H1 (cell line): Measurements from ENCODE around the gene ITGA6. TPM values are rescaled to one million over a fixed set of nuclear protein-coding genes. Genes with fewer than 3 reads are reported as not detected.

Source experiments
- CTCF ChIA-PET: fragments of 300-600 bp; sonication (Branson Sonifier 250); formaldehyde crosslinking; loops from one replicate; lab custom pipeline; 2021; ENCODE audit not compliant: partially characterized antibody; lab: Charles Lee
- POLR2A ChIA-PET: fragments of 300-600 bp; sonication (Branson Sonifier 250); formaldehyde crosslinking; loops from one replicate; lab custom pipeline; 2021; ENCODE audit warnings: inconsistent platforms; ENCODE audit not compliant: partially characterized antibody; lab: Charles Lee
- DNase-seq, 2 experiments: peaks; one replicate each; pipeline versions ENCODE4 v3.0.0 to v3.0.0-alpha.2; 2010 to 2022; ENCODE audit warnings: low spot score in 2 of 2, low read depth in 1 of 2, mixed read lengths in 1 of 2
- FAIRE-seq: peaks from 2 replicates; lab custom pipeline; 2011; peaks lifted over from hg19 to GRCh38; lab: Jason Lieb, UNC
- H2AFZ ChIP-seq: 2 replicates; pipeline ENCODE4 v1.8.1; 2012; ENCODE audit warnings: low read length, inconsistent platforms
- H2AK5ac ChIP-seq: 2 replicates; pipeline ENCODE4 v1.6.1; 2013; ENCODE audit warnings: low read depth, low read length
- H2BK120ac ChIP-seq: replicated peaks from 2 replicates; pipeline ENCODE3; 2013; ENCODE audit warnings: low read depth, low read length, inconsistent platforms
- H2BK12ac ChIP-seq: 2 replicates; pipeline ENCODE4 v1.6.1; 2013; ENCODE audit warnings: low read depth, low read length
- H2BK15ac ChIP-seq: 2 replicates; pipeline ENCODE4 v1.6.1; 2013; ENCODE audit warnings: low read length
- H2BK20ac ChIP-seq: 2 replicates; pipeline ENCODE4 v1.6.1; 2013; ENCODE audit warnings: low read length
- H2BK5ac ChIP-seq: 2 replicates; pipeline ENCODE4 v1.6.1; 2013; ENCODE audit warnings: low read depth, low read length
- H3K14ac ChIP-seq: 2 replicates; pipeline ENCODE4 v1.6.1; 2013; ENCODE audit warnings: inconsistent platforms; ENCODE audit not compliant: insufficient read length
- H3K18ac ChIP-seq: 2 replicates; pipeline ENCODE4 v1.6.1; 2013; ENCODE audit warnings: low read length; ENCODE audit errors: extremely low read depth
- H3K23ac ChIP-seq: 2 replicates; pipeline ENCODE4 v1.6.1; 2013; ENCODE audit warnings: inconsistent platforms; ENCODE audit not compliant: insufficient read length
- H3K23me2 ChIP-seq: 2 replicates; pipeline ENCODE4 v1.6.1; 2013; ENCODE audit warnings: low read depth, low read length
- H3K27ac ChIP-seq: 2 replicates; pipeline ENCODE4 v1.6.1; 2011; ENCODE audit warnings: low read depth, low read length, inconsistent platforms
- H3K27me3 ChIP-seq, 4 experiments: replicated peaks in 1 of 4; 1 replicate in 1 of 4; 2 replicates in 3 of 4; pipeline versions ENCODE4 v1.6.1 to v1.8.1; 2011 to 2013; ENCODE audit warnings: low read length in 3 of 4, mild to moderate bottlenecking in 3 of 4, inconsistent platforms in 2 of 4, mixed read lengths in 2 of 4, moderate library complexity in 1 of 4; ENCODE audit not compliant: control insufficient read depth in 3 of 4, insufficient read depth in 3 of 4; ENCODE audit errors: extremely low read depth in 1 of 4
- H3K36me3 ChIP-seq, 4 experiments: 2 replicates each; pipeline versions ENCODE4 v1.6.1 to v1.8.1; 2011 to 2013; ENCODE audit warnings: mild to moderate bottlenecking in 4 of 4, low read length in 3 of 4, moderate library complexity in 2 of 4, control low read depth in 1 of 4, inconsistent platforms in 1 of 4; ENCODE audit not compliant: insufficient read depth in 4 of 4, control insufficient read depth in 2 of 4
- H3K4ac ChIP-seq: replicated peaks from 2 replicates; pipeline ENCODE3; 2013; ENCODE audit warnings: low read length, low read depth, mixed read lengths, inconsistent platforms; ENCODE audit not compliant: insufficient read length
- H3K4me1 ChIP-seq, 4 experiments: replicated peaks in 1 of 4; 1 replicate in 1 of 4; 2 replicates in 3 of 4; pipeline versions ENCODE4 v1.6.1 to v1.8.1; 2011 to 2013; ENCODE audit warnings: low read length in 3 of 4, inconsistent platforms in 2 of 4, mixed read lengths in 1 of 4; ENCODE audit not compliant: insufficient read depth in 4 of 4, control insufficient read depth in 3 of 4
- H3K4me2 ChIP-seq, 2 experiments: 2 replicates each; pipeline versions ENCODE4 v1.6.1 to v1.8.1; 2011 to 2013; ENCODE audit warnings: low read depth in 2 of 2, low read length in 2 of 2, control low read depth in 1 of 2, inconsistent platforms in 1 of 2, mild to moderate bottlenecking in 1 of 2; ENCODE audit not compliant: insufficient read depth in 1 of 2
- H3K4me3 ChIP-seq, 4 experiments: fragments of 200-600, 300-600 bp in 1 of 4; sonication (generic), shearing (Covaris generic), sonication (Bioruptor Twin) in 1 of 4; 2 replicates each; pipeline versions ENCODE4 v1.5.1 to v1.8.1; 2011 to 2016; ENCODE audit warnings: low read length in 4 of 4, low read depth in 3 of 4, control low read depth in 2 of 4, inconsistent platforms in 2 of 4, mild to moderate bottlenecking in 2 of 4, mixed read lengths in 1 of 4, moderate library complexity in 1 of 4; ENCODE audit not compliant: insufficient read depth in 2 of 4; ENCODE audit errors: extremely low read depth in 1 of 4
- H3K56ac ChIP-seq: replicated peaks from 2 replicates; pipeline ENCODE3; 2013; ENCODE audit warnings: low read depth, mild to moderate bottlenecking, mixed read lengths, low read length, inconsistent platforms; ENCODE audit not compliant: insufficient read length
- H3K79me1 ChIP-seq: 2 replicates; pipeline ENCODE4 v1.6.1; 2013; ENCODE audit warnings: low read depth, low read length, control low read depth
- H3K79me2 ChIP-seq, 2 experiments: 2 replicates each; pipeline versions ENCODE4 v1.6.1 to v1.8.1; 2012 to 2013; ENCODE audit warnings: low read length in 2 of 2, mild to moderate bottlenecking in 2 of 2, inconsistent platforms in 1 of 2; ENCODE audit not compliant: insufficient read depth in 2 of 2, control insufficient read depth in 1 of 2
- H3K9ac ChIP-seq, 4 experiments: replicated peaks in 1 of 4; 1 replicate in 1 of 4; 2 replicates in 3 of 4; pipeline versions ENCODE4 v1.6.1 to v1.8.1; 2011 to 2013; ENCODE audit warnings: low read depth in 3 of 4, low read length in 3 of 4, control low read depth in 2 of 4, mild to moderate bottlenecking in 2 of 4, moderate library complexity in 2 of 4, inconsistent platforms in 1 of 4; ENCODE audit errors: extremely low read depth in 1 of 4
- H3K9me3 ChIP-seq, 2 experiments: 2 replicates each; pipeline versions ENCODE4 v1.6.1 to v1.8.1; 2012 to 2013; ENCODE audit warnings: mild to moderate bottlenecking in 2 of 2, moderate library complexity in 2 of 2, control low read depth in 1 of 2, inconsistent platforms in 1 of 2, low read depth in 1 of 2, low read length in 1 of 2, mixed read lengths in 1 of 2; ENCODE audit not compliant: insufficient read depth in 2 of 2
- H4K20me1 ChIP-seq, 2 experiments: replicated peaks in 1 of 2; 2 replicates each; pipeline versions ENCODE3 to v1.8.1; 2011 to 2013; ENCODE audit warnings: inconsistent platforms in 2 of 2, low read length in 2 of 2, mild to moderate bottlenecking in 1 of 2; ENCODE audit not compliant: insufficient read depth in 2 of 2, control insufficient read depth in 1 of 2
- H4K5ac ChIP-seq: 2 replicates; pipeline ENCODE4 v1.6.1; 2013; ENCODE audit warnings: low read length, low read depth, mixed read lengths, inconsistent platforms; ENCODE audit not compliant: insufficient read length
- H4K8ac ChIP-seq: 2 replicates; pipeline ENCODE4 v1.8.0; 2013; ENCODE audit warnings: mild to moderate bottlenecking, moderate library complexity, low read length, inconsistent platforms; ENCODE audit not compliant: insufficient read depth; ENCODE audit errors: extremely low read depth
- H4K91ac ChIP-seq: replicated peaks from 2 replicates; pipeline ENCODE3; 2013; ENCODE audit warnings: low read length, mixed read lengths, inconsistent platforms; ENCODE audit not compliant: insufficient read length
- CBX8 ChIP-seq: fragments of 300-800, 300-1000 bp; sonication (generic); IDR thresholded peaks from 2 replicates; pipeline ENCODE4 v1.7.1; 2016; ENCODE audit warnings: low read depth, low read length, borderline replicate concordance
- CHD1 ChIP-seq: IDR thresholded peaks from 2 replicates; pipeline ENCODE4 v1.6.1; 2012; ENCODE audit warnings: low read depth, low read length, improper control_type of control experiment
- CREB1 ChIP-seq: IDR thresholded peaks from 2 replicates; pipeline ENCODE4 v1.6.1; 2012; ENCODE audit warnings: inconsistent platforms
- EGR1 ChIP-seq: IDR thresholded peaks from 2 replicates; pipeline ENCODE4 v1.6.1; 2011; ENCODE audit warnings: low read depth, low read length, borderline replicate concordance
- HDAC6 ChIP-seq: IDR thresholded peaks from one replicate; pipeline ENCODE4 v1.7.1; 2012; ENCODE audit warnings: low read depth, mild to moderate bottlenecking, inconsistent platforms, low read length, moderate library complexity
- KDM4A ChIP-seq: IDR thresholded peaks from one replicate; pipeline ENCODE4 v1.7.1; 2012; ENCODE audit warnings: low read depth, mild to moderate bottlenecking, moderate library complexity, low read length, inconsistent platforms; ENCODE audit not compliant: severe bottlenecking
- MAFK ChIP-seq: IDR thresholded peaks from 2 replicates; pipeline ENCODE4 v1.6.1; 2012; ENCODE audit warnings: low read depth, mild to moderate bottlenecking, improper control_type of control experiment, low read length
- NANOG ChIP-seq: IDR thresholded peaks from 2 replicates; pipeline ENCODE4 v1.6.1; 2011; ENCODE audit warnings: low read length, low read depth, mild to moderate bottlenecking, inconsistent platforms; ENCODE audit not compliant: insufficient read depth, poor library complexity, severe bottlenecking
- RAD21 ChIP-seq, 2 experiments: IDR thresholded peaks in 1 of 2; conservative IDR thresholded peaks in 1 of 2; 2 replicates each; pipeline ENCODE4 v1.6.1; 2011; ENCODE audit warnings: low read depth in 2 of 2, low read length in 2 of 2, improper control_type of control experiment in 1 of 2, inconsistent platforms in 1 of 2, mild to moderate bottlenecking in 1 of 2, moderate library complexity in 1 of 2
- SP2 ChIP-seq: IDR thresholded peaks from 2 replicates; pipeline ENCODE4 v1.6.1; 2012; ENCODE audit warnings: mild to moderate bottlenecking, low read length, inconsistent platforms
- SRF ChIP-seq: IDR thresholded peaks from 2 replicates; pipeline ENCODE4 v1.6.1; 2011; ENCODE audit warnings: mild to moderate bottlenecking, low read depth, low read length, moderate library complexity
- USF2 ChIP-seq: IDR thresholded peaks from 2 replicates; pipeline ENCODE4 v1.6.1; 2011; ENCODE audit warnings: low read length, improper control_type of control experiment
- YY1 ChIP-seq: IDR thresholded peaks from 2 replicates; pipeline ENCODE4 v1.6.1; 2011; ENCODE audit warnings: low read depth, mild to moderate bottlenecking, low read length
- WGBS, 2 experiments: shearing (Covaris generic) in 1 of 2; methylation state at CpG; one replicate each; pipeline versions ENCODE4 v1.1.6 to v1.1.7; 2013 to 2015; ENCODE audit warnings: low lambda C conversion rate in 2 of 2, mixed read lengths in 2 of 2, inconsistent platforms in 1 of 2, low coverage in 1 of 2, missing lambda C conversion rate in 1 of 2; ENCODE audit not compliant: insufficient replicate concordance in 2 of 2, insufficient coverage in 1 of 2, insufficient read length in 1 of 2; ENCODE audit errors: extremely low coverage in 1 of 2, missing lambda C conversion rate in 1 of 2; 5-methylcytosine and 5-hydroxymethylcytosine counted together
- polyA plus RNA-seq, 7 experiments: library from polyadenylated mRNA; depleted of rRNA in 3 of 7; stranded (reverse) in 5 of 7; unstranded in 2 of 7; fragments of >200 nt in 5 of 7; fragments of 200-250 nt in 2 of 7; gene quantifications; 1 replicate in 5 of 7; 2 replicates in 1 of 7; 4 replicates in 1 of 7; pipeline versions ENCODE4 v1.2.1 to v1.2.3, GENCODE V29; 2011 to 2013; ENCODE audit warnings: missing spikeins in 2 of 7, mixed read lengths in 2 of 7
- total RNA-seq: library from RNA; stranded (reverse); fragmentation: NEBNext Ultra II Directional; extraction: Animal tissue kit (Norgen Biotek cat#: 25700); gene quantifications from 2 replicates; pipeline ENCODE4 v1.2.1, GENCODE V29; 2021

The ITGA6 gene
- total and polyA plus RNA-seq, 2 of the 8 experiments (the other 6 are each of a cell fraction or from before 2014, with no cell fraction given): 26.9 to 118 TPM

GRCh38 chr2:172516299-172516698 is 88.9 kb downstream of the ITGA6 start:
- no peak overlapping the region for H3K4me3 ChIP-seq
- no peak overlapping the region for H2BK5ac ChIP-seq
- WGBS, 2 experiments: 88% methylated on average over 1 of the region's 1 CpG; no CpG with 5 or more reads in 1 of the 2 experiments
- H2AK5ac ChIP-seq: no peak overlapping the region
- H3K23me2 ChIP-seq: no peaks in the 10 kb centered on the region
- H3K79me1 ChIP-seq: no peaks in the 10 kb centered on the region
- FAIRE-seq (no peak), DNase-seq (no peak)
- H2BK120ac ChIP-seq: no peak overlapping the region
- H2BK12ac ChIP-seq: no peak overlapping the region
- no peak overlapping the region for H3K4me2 ChIP-seq
- H3K18ac ChIP-seq: no peak overlapping the region
- no peak for TF ChIP-seq EGR1
- no peak for TF ChIP-seq HDAC6
- TF ChIP-seq RAD21 (IDR thresholded peaks at IDR 0.05 in 1 of 2, conservative IDR thresholded peaks at IDR 0.05 in 1 of 2; ENCODE audit: low read depth in 2 of 2, low read length in 2 of 2): no peak
- TF ChIP-seq CBX8: no peak
- no peak for TF ChIP-seq NANOG
- no peak for TF ChIP-seq SRF
- TF ChIP-seq CHD1: no peak
- TF ChIP-seq USF2: no peak
- no peak for TF ChIP-seq CREB1
- no peak for TF ChIP-seq MAFK
- TF ChIP-seq KDM4A: no peak
- no peak for TF ChIP-seq SP2
- no peak for TF ChIP-seq YY1
- POLR2A ChIA-PET: interaction anchor here (0.7 kb wide), 1 partner anchor 18 kb away, joined by 3 read pairs; no protein-coding TSS in a partner anchor
- H3K4ac ChIP-seq: no peak overlapping the region
- peaks cover 51 to 62% of the 10 kb centered on the region in 2 experiments for H3K9me3 ChIP-seq
- no peak overlapping the region for H4K5ac ChIP-seq
- no peak overlapping the region for H2AFZ ChIP-seq
- no peaks in the 10 kb centered on the region for H3K79me2 ChIP-seq
- H4K20me1 ChIP-seq: no peaks in the 10 kb centered on the region
- H3K23ac ChIP-seq: no peak overlapping the region
- H3K4me1 ChIP-seq: no peaks in the 10 kb centered on the region
- H4K91ac ChIP-seq: no peak overlapping the region
- H3K27me3 ChIP-seq: no peaks in the 10 kb centered on the region
- no peak overlapping the region for H2BK20ac ChIP-seq
- H3K9ac ChIP-seq: no peak overlapping the region
- no peak overlapping the region for H3K56ac ChIP-seq
- H2BK15ac ChIP-seq: no peak overlapping the region
- H3K27ac ChIP-seq: no peak overlapping the region
- H3K14ac ChIP-seq: no peak overlapping the region
- peaks cover 0 to 24% (median 4%) of the 10 kb centered on the region in 4 experiments; a peak in 3 of 8 replicates for H3K36me3 ChIP-seq
- H4K8ac ChIP-seq: no peak overlapping the region
- CTCF ChIA-PET: interaction anchor here (1.0 kb wide), 1 partner anchor 159 kb away, joined by 3 read pairs; no protein-coding TSS in a partner anchor
